HL-60 (cell line): ENCODE results near the gene NKX6-2.

Experiments used
- CTCF ChIP-seq: IDR thresholded peaks from one replicate; pipeline ENCODE4 v1.5.1; 2011; ENCODE audit warnings: low read length, control low read depth, inconsistent platforms; ENCODE audit not compliant: insufficient read depth
- TF ChIP-seq, protein P1 (sequence below): IDR thresholded peaks from 2 replicates; pipeline ENCODE4 v1.6.1; 2012; ENCODE audit warnings: low read depth; ENCODE audit not compliant: insufficient replicate concordance

DNA sequence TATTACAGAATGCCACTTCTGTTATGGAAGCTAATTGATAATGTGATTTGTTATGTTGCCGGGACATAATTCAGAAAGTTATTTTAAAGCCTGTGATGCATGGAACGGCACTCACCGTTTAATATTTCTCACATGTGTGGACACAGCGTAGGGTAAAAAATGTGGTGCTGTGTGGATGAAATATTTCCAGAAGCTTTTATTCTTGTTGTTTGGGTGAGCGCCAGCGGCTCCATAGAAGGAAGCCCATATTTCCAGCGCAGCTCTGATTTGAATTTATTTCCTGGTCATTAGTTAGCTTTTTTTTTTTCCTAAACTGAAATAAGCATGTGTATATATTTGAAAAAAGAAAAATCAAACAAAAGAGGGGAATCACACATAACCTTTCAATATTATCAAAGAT is 20.2 kb upstream of the NKX6-2 start:
- no peak for TF ChIP-seq CTCF
- TF ChIP-seq, protein P1, sequence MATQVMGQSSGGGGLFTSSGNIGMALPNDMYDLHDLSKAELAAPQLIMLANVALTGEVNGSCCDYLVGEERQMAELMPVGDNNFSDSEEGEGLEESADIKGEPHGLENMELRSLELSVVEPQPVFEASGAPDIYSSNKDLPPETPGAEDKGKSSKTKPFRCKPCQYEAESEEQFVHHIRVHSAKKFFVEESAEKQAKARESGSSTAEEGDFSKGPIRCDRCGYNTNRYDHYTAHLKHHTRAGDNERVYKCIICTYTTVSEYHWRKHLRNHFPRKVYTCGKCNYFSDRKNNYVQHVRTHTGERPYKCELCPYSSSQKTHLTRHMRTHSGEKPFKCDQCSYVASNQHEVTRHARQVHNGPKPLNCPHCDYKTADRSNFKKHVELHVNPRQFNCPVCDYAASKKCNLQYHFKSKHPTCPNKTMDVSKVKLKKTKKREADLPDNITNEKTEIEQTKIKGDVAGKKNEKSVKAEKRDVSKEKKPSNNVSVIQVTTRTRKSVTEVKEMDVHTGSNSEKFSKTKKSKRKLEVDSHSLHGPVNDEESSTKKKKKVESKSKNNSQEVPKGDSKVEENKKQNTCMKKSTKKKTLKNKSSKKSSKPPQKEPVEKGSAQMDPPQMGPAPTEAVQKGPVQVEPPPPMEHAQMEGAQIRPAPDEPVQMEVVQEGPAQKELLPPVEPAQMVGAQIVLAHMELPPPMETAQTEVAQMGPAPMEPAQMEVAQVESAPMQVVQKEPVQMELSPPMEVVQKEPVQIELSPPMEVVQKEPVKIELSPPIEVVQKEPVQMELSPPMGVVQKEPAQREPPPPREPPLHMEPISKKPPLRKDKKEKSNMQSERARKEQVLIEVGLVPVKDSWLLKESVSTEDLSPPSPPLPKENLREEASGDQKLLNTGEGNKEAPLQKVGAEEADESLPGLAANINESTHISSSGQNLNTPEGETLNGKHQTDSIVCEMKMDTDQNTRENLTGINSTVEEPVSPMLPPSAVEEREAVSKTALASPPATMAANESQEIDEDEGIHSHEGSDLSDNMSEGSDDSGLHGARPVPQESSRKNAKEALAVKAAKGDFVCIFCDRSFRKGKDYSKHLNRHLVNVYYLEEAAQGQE = no peak
